SU-DHL-6 (cell line): Measurements from ENCODE around the gene NSD1.

Experiments used
- CTCF ChIP-seq: fragments of 200-600 bp; sonication (generic); IDR thresholded peaks from one replicate; pipeline ENCODE4 v1.5.1; 2017; ENCODE audit warnings: antibody characterized with exemption, mild to moderate bottlenecking, low read length, moderate library complexity; ENCODE audit not compliant: insufficient read depth, poor library complexity, severe bottlenecking
- EZH2phosphoT487 ChIP-seq: fragments of 200-600 bp; sonication (generic), shearing (Covaris generic); conservative IDR thresholded peaks from 2 replicates; pipeline ENCODE4 v1.6.1; 2018; ENCODE audit warnings: mild to moderate bottlenecking, antibody characterized with exemption, low read length, moderate library complexity, mixed read lengths

GRCh38 chr5:177105691-177106476 lies 27.7 kb upstream of the NSD1 start:
- TF ChIP-seq CTCF (no peak), EZH2phosphoT487 (no peak)
